Astrocyte (in vitro differentiated cells and primary cell): ENCODE data around the gene ZNF189. TPM values are rescaled to one million over a fixed set of nuclear protein-coding genes. Genes with fewer than 3 reads are reported as not detected.

Experiments used
- DNase-seq: peaks from one replicate; pipeline ENCODE4 v3.0.0-alpha.2; 2010; ENCODE audit warnings: low read depth
- FAIRE-seq: peaks from 2 replicates; lab custom pipeline; 2011; peaks lifted over from hg19 to GRCh38; lab: Jason Lieb, UNC
- H2AFZ ChIP-seq: 2 replicates; pipeline ENCODE4 v1.6.0; 2012; ENCODE audit warnings: low read depth, low read length, inconsistent platforms
- H3K27ac ChIP-seq: 2 replicates; pipeline ENCODE4 v1.5.1; 2011; ENCODE audit warnings: low read depth, low read length, inconsistent platforms
- H3K27me3 ChIP-seq: 2 replicates; pipeline ENCODE4 v1.6.0; 2011; ENCODE audit warnings: low read length, inconsistent platforms; ENCODE audit not compliant: insufficient read depth
- H3K36me3 ChIP-seq: 2 replicates; pipeline ENCODE4 v1.5.1; 2011; ENCODE audit warnings: low read length, inconsistent platforms; ENCODE audit not compliant: insufficient read depth
- H3K4me1 ChIP-seq: 2 replicates; pipeline ENCODE4 v1.5.1; 2011; ENCODE audit warnings: low read length, inconsistent platforms; ENCODE audit not compliant: insufficient read depth
- H3K4me2 ChIP-seq: 2 replicates; pipeline ENCODE4 v1.6.0; 2012; ENCODE audit warnings: low read length, inconsistent platforms
- H3K4me3 ChIP-seq: 2 replicates; pipeline ENCODE4 v1.5.1; 2011; ENCODE audit warnings: low read depth, mild to moderate bottlenecking, low read length, inconsistent platforms; ENCODE audit not compliant: insufficient read depth
- H3K79me2 ChIP-seq: 2 replicates; pipeline ENCODE4 v1.6.0; 2012; ENCODE audit warnings: mild to moderate bottlenecking, low read length, inconsistent platforms; ENCODE audit not compliant: insufficient read depth
- H3K9ac ChIP-seq: 2 replicates; pipeline ENCODE4 v1.6.0; 2012; ENCODE audit warnings: mild to moderate bottlenecking, low read length, inconsistent platforms
- H3K9me3 ChIP-seq: 2 replicates; pipeline ENCODE4 v1.5.1; 2012; ENCODE audit warnings: low read depth, mild to moderate bottlenecking, low read length, inconsistent platforms; ENCODE audit not compliant: insufficient read depth
- H4K20me1 ChIP-seq: 2 replicates; pipeline ENCODE4 v1.6.0; 2012; ENCODE audit warnings: low read length, inconsistent platforms; ENCODE audit not compliant: insufficient read depth
- H3K27ac Mint-ChIP-seq: one replicate; pipeline ENCODE4 v1.8.0; 2021; ENCODE audit warnings: mild to moderate bottlenecking, mixed read lengths; ENCODE audit not compliant: unreplicated experiment
- H3K27me3 Mint-ChIP-seq: one replicate; pipeline ENCODE4 v1.8.0; 2021; ENCODE audit warnings: low read depth, mixed read lengths; ENCODE audit not compliant: unreplicated experiment
- H3K36me3 Mint-ChIP-seq: one replicate; pipeline ENCODE4 v1.8.0; 2021; ENCODE audit warnings: low read depth, mixed read lengths; ENCODE audit not compliant: unreplicated experiment
- H3K4me1 Mint-ChIP-seq: one replicate; pipeline ENCODE4 v1.8.0; 2021; ENCODE audit warnings: low read depth, mixed read lengths; ENCODE audit not compliant: unreplicated experiment
- H3K4me3 Mint-ChIP-seq: one replicate; pipeline ENCODE4 v1.8.0; 2021; ENCODE audit warnings: mild to moderate bottlenecking, moderate library complexity, mixed read lengths; ENCODE audit not compliant: unreplicated experiment
- H3K9me3 Mint-ChIP-seq: one replicate; pipeline ENCODE4 v1.8.0; 2021; ENCODE audit warnings: mild to moderate bottlenecking, mixed read lengths; ENCODE audit not compliant: unreplicated experiment
- CTCF ChIP-seq: IDR thresholded peaks from 2 replicates; pipeline ENCODE4 v1.5.1; 2011; ENCODE audit warnings: low read depth, mild to moderate bottlenecking, inconsistent platforms, low read length, moderate library complexity; ENCODE audit not compliant: insufficient read depth
- EZH2 ChIP-seq: IDR thresholded peaks from 2 replicates; pipeline ENCODE4 v1.6.1; 2012; ENCODE audit warnings: mild to moderate bottlenecking, low read length, inconsistent platforms; ENCODE audit not compliant: insufficient read depth
- total RNA-seq: library from RNA; stranded (reverse); gene quantifications from 2 replicates; pipeline ENCODE4 v1.2.1, GENCODE V29; 2021

The ZNF189 gene
- total RNA-seq, 1 donor from 2014 or later: 16.8 TPM

GRCh38 chr9:101450931-101451330, 52.3 kb downstream of the ZNF189 start:
- no peak overlapping the region for H3K4me3 Mint-ChIP-seq
- no peak for FAIRE-seq

GRCh38 chr9:101451498-101451897, 52.8 kb downstream of the ZNF189 start:
- no peaks in the 10 kb centered on the region for H3K36me3 Mint-ChIP-seq
- H2AFZ ChIP-seq: no peak overlapping the region
- no peaks in the 10 kb centered on the region for H3K9me3 ChIP-seq
- no peaks in the 10 kb centered on the region for H3K27me3 ChIP-seq
- H3K27me3 Mint-ChIP-seq: no peaks in the 10 kb centered on the region
- H4K20me1 ChIP-seq: no peaks in the 10 kb centered on the region
- H3K36me3 ChIP-seq: no peaks in the 10 kb centered on the region
- no peak overlapping the region for H3K4me2 ChIP-seq
- no peaks in the 10 kb centered on the region for H3K79me2 ChIP-seq
- no peak overlapping the region for H3K4me3 Mint-ChIP-seq
- no peaks in the 10 kb centered on the region for H3K4me1 ChIP-seq
- H3K9me3 Mint-ChIP-seq: peaks cover 12% of the 10 kb centered on the region
- TF ChIP-seq EZH2 (no peak), CTCF (no peak)
- no peak overlapping the region for H3K27ac ChIP-seq
- FAIRE-seq: no peak
- H3K9ac ChIP-seq: no peak overlapping the region
- no peak for DNase-seq
- no peak overlapping the region for H3K4me3 ChIP-seq
- peaks cover 5% of the 10 kb centered on the region for H3K4me1 Mint-ChIP-seq
- H3K27ac Mint-ChIP-seq: no peak overlapping the region

More at GRCh38 chr9:101450931-101451330, 52.3 kb downstream of the ZNF189 start:
- no peaks in the 10 kb centered on the region for H3K9me3 ChIP-seq
- no peak overlapping the region for H3K4me2 ChIP-seq
- no peak overlapping the region for H3K9ac ChIP-seq
- Mint-ChIP-seq H3K4me1 (peaks cover 4% of the 10 kb centered on the region), H3K27ac (no peak overlapping the region), H3K9me3 (peaks cover 12% of the 10 kb centered on the region), H3K27me3 (no peaks in the 10 kb centered on the region), H3K36me3 (no peaks in the 10 kb centered on the region)
- H3K36me3 ChIP-seq: no peaks in the 10 kb centered on the region
- no peaks in the 10 kb centered on the region for H3K27me3 ChIP-seq
- no peaks in the 10 kb centered on the region for H3K4me1 ChIP-seq
- no peak for TF ChIP-seq EZH2
- no peak for TF ChIP-seq CTCF
- no peaks in the 10 kb centered on the region for H4K20me1 ChIP-seq
- DNase-seq: no peak
- H3K79me2 ChIP-seq: no peaks in the 10 kb centered on the region
- H3K27ac ChIP-seq: no peak overlapping the region
- no peak overlapping the region for H2AFZ ChIP-seq
- H3K4me3 ChIP-seq: no peak overlapping the region

GRCh38 chr9:101453776-101454570, 55.3 kb downstream of the ZNF189 start:
- Mint-ChIP-seq H3K4me3 (no peak overlapping the region), H3K27me3 (no peaks in the 10 kb centered on the region), H3K27ac (no peak overlapping the region), H3K4me1 (peaks cover 5% of the 10 kb centered on the region), H3K9me3 (peaks cover 12% of the 10 kb centered on the region), H3K36me3 (no peaks in the 10 kb centered on the region)
- no peaks in the 10 kb centered on the region for H3K9me3 ChIP-seq
- no peaks in the 10 kb centered on the region for H3K27me3 ChIP-seq
- DNase-seq (no peak), FAIRE-seq (no peak)
- no peak overlapping the region for H3K9ac ChIP-seq
- H2AFZ ChIP-seq: no peak overlapping the region
- H3K4me1 ChIP-seq: no peaks in the 10 kb centered on the region
- no peaks in the 10 kb centered on the region for H4K20me1 ChIP-seq
- H3K79me2 ChIP-seq: no peaks in the 10 kb centered on the region
- H3K36me3 ChIP-seq: no peaks in the 10 kb centered on the region
- no peak overlapping the region for H3K4me3 ChIP-seq
- TF ChIP-seq CTCF (no peak), EZH2 (no peak)
- H3K4me2 ChIP-seq: no peak overlapping the region
- no peak overlapping the region for H3K27ac ChIP-seq
